ENCODE data around the gene SEMA3E.
"Not testable (repeated sequence)": the region's sequence is repeated elsewhere in the genome, so short reads cannot be mapped to it uniquely, and the experiment has no call there.

The SEMA3E gene

DNA sequence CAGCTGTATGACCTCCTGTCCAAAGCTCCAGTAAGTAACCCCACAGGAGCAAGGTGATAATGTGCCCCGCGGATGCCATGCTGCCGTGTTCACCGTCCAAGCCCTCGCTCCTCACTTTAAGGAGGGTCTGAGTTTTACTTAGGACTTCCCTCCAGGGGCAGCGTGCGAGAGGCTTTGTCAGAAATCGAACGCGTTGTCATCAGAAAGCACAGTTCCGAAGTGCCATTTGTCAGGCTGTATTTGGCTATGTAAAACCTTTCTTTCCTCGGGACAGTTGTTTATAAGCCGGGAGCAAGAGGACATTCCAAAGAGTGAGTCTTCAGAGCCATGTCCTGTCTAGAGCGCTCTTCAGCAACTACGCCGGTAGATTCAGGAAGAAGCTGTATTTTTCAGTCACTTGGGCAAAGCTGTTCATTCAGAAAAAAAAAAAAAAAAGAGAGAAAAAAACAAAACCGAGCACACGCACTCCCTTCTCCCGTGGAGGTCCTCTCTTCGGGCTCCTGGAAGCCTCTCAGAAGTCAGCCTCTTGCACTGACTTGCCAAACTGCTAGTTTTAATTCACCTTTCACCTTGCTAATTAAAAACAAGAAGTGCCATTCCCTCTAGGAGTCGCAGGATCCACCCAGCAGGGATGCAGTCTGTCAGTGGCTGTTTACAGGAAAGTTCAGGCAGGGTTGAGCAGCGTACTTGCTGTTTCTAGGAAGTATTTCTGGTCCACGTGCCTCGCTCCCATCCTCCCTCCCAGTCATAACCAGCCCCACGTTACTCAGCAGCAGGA is at the start of gene SEMA3E:
Gene SEMA3E, minus strand, starts transcription at position 676 of the 778 bp plus-strand sequence.
- no peak for FAIRE-seq

DNA sequence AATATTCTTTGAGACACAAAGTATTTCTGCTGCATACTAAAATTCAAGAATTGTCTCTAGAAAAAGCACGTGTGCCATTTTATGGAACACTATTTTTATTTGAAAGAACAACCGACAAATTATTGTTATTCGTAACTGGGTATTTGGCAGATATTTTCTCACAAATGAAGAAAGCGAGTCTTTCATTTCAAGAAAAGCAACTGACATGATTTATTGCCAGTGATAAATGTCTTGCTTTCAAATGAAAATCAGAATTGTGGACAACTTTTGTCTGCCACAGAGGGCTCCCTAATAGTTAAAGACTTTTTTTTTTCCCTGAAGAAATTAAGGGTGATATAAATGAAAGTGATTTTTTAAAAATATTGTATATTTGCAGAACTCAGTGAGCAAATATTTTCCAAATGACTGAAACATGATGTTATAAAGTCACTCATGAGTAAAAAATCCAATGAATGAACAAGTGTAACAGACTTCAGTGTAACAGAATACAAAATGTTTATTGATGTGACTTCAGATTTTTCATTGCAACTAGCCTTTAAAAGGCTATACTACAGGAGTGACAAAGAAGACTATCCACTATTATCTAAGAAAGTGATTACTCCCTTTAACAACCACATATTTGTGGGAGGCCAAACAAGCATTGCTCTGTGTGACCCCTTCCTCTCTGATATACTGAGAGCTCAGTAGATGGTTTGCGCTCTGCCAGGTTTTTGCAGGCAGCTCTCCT is 49.0 kb upstream of the SEMA3E start:
- no peak for FAIRE-seq

DNA sequence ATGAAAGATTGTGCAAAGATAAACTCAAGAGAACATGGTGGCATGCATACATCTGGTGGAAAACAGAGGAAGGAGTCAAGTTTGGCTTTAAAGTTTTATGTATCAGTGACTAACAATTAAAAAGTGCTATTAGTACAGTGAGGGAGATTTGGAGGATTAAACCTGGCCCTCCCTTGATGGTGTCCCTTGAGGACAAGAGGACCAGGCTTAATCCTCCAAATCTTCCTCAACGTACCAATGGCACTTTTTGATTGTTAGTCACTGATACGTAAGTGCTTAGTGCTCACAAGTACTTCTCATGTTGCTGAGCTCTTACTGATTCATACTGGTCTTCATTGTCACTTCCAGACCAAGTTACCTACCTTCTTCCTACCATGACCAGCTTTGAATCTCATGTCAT is 47.2 kb upstream of the SEMA3E start:
- no peak for FAIRE-seq

DNA sequence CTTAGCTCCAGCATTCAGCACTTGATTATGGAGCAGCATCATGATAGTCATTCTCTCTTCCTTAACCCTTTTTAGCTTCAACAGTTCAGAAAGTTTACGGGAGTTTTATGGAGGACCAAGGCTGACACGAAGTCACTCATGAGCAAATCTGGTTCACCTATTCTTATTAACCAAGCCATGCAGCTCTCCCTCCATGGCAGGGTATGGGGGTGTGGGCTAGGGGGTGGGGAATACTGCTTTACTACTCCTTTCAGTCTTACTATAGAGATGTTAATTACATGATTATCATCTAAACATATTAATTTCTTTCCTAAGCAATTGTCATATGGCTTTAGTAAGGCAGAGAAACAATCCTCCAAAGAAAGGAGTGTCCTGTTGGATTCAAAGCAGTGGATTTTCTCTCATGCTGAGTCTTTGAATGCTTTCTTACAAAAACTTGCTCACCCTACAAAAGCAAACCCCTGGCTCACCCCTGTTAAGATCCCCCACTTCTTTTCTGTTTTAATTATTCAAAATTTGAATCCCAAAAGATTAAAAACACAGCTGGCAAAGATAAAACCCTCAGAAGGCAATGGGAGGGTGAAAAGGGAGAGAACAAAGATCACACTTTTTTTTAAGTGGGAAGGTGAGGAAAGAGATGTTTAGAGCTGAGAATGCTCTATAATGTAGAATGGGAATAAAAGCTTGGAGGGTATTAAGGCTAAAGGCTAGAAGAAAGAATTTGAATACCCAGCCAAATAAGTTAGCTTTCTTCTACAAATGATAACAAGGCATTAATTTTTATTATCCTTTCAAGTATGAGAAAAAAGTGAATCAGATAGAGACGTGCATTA is 46.4 kb upstream of the SEMA3E start:
- no peak for FAIRE-seq

DNA sequence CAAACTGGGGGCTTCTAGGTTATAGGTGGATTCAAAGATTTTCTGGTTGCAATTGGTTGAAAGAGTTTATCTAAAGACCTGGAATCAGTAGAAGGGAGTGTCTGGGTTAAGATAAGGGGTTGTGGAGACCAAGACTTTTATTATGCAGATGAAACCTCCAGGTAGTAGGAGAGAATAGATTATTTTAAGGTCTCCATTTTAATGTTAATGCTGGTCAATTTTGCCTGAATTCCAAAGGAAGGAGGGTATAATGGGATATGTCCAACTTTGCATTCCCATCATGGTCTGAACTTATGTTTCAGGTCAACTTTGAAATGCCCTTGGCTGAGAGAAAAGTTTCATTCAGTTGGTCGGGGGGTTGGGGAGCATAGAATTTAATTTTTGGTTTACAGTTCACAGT is 44.3 kb upstream of the SEMA3E start:
- no peak for FAIRE-seq

DNA sequence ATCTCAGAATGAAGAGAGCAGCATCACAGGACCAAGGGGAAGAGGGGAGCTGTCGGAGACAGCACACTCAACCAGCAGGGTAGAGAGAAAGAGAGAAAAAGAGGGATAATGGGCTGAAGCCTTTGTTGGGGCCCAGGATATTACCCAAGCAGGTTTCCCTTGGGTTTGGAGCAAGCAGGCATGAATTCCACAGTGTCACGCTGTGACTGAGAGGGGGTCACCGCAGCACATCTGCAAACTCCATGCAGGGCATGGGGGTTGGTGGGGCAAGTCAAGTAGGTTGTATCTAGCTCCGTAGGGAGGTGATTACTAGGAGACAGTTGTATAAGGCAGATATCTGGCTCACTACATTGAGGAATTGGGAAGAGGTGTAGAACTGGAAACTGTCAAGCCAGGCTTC is 42.2 kb upstream of the SEMA3E start:
- FAIRE-seq = no peak

DNA sequence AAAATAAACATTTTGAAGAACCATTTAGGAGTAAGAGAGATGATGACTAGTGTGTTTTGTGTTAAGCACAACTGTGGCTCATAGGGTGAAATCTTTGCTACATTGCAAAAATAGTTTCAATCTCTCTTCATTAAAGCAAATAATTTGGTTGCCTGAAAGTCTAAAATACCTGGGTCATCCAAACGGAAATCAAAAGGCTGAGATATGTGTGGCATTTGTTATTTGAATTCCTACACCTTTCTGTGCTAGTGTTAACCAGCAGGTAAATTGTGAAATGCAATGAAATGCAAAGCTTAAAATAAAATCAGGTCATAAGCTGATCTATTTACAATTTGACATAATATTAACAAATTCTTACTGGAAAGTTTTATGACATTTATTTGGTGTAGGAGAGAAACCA is 40.9 kb upstream of the SEMA3E start:
- no peak for FAIRE-seq

DNA sequence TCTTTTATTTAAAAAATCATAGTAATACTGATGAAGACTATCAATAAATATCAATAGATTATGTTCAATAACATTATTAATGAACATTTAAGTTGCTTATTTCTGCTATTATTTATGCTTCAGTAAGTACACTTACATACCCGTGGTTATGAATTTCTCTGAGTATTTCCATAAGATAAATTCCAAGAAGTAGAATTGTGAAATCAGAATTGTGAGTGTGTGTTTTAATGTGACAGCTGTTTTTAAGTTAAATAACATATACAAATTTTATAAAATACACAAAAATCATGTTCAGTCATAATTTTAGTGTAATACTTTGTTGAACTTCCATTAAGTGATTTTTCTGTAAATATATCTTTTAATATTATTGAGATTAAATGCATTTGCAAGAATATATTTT is 37.5 kb upstream of the SEMA3E start:
- FAIRE-seq = no peak

DNA sequence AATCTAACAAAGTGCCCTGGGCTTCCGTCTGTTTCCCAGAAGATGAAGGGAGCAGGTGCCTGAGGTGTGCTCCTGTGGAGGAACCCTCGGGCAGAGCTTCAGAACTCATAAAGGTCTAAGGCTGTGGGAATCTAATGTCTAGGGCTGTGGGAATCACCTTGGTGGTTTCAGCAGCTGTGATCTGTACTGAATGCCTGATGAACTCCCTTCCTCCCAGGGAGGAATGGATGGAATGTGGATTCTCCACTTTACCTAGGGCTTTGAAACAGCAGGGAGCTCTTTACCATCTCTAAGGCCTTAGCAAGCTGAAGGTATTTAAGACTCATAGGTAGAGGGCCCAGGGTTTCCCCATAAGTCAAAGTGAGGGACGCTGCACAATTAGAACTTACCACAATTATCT is 36.0 kb upstream of the SEMA3E start:
- FAIRE-seq = no peak

DNA sequence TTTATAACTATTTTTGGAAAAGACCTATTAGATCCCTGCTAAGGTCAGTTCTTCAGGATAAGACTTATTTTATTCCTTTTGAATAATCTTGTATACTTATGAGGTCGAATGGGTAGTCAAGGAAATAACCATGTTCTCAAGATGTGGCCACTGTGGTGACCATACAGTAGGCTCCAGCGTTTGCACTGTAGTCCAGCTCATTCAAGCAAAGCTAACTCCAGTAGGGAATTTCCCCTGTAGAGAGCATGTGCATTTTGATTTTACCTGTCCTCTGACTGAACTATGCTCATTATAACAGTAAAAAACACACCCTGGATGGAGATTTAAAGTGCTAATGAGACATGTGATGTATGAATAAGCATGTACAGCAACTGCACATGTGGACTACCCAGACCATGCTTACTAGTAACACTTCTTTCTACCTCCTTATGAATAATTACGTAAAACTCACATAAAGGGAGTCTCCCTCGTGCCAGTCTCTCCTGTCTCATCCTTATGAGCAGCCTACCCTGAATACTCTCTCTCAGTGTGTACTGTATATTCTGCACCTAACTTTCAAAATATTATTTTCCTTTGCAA is 32.4 kb upstream of the SEMA3E start:
- FAIRE-seq = no peak

DNA sequence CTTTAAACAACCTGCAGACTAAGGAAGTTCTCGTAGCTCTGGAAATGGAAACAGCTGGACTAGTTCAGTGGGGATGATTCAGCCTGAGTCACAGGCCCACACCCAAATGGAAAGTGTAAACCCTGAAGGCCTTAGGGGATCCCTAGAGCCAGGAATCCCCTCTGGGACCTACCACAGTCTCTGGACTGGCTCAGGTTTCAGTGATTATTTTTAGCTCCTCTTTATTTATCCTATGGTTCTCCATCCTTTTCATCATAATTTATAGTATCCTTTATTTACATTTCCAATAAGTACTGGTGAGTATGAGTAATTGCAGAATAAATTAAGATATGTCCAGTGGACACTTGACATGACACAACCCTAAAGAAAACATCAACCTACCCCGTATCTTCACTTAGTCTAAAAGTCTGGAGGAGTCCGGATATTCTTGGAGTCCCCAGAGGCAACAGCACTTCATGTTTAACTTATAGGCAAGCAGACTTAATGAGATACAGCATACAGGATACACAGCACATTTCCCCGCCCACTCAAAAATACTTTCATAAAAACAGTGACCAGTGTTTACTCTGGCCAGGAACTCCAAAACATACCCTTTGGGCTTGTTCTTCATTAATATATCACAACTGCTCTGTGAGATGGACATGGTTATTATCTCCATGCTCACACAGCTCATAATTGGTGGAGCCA is 28.4 kb upstream of the SEMA3E start:
- FAIRE-seq = no peak

DNA sequence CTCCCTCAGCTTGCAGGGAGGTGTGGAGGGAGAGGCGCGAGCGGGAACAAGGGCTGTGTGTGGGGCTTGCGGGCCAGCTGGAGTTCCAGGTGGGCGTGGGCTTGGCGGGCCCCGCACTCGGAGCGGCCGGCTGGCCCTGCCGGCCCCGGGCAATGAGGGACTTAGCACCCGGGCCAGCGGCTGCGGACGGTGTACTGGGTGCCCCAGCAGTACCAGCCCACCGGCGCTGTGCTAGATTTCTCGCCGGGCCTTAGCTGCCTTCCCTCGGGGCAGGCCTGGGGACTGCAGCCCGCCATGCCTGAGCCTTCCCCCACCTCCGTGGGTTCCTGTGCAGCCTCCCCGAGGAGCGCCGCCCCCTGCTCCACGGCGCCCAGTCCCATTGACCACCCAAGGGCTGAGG is 24.4 kb upstream of the SEMA3E start:
- FAIRE-seq = not testable (repeated sequence)

DNA sequence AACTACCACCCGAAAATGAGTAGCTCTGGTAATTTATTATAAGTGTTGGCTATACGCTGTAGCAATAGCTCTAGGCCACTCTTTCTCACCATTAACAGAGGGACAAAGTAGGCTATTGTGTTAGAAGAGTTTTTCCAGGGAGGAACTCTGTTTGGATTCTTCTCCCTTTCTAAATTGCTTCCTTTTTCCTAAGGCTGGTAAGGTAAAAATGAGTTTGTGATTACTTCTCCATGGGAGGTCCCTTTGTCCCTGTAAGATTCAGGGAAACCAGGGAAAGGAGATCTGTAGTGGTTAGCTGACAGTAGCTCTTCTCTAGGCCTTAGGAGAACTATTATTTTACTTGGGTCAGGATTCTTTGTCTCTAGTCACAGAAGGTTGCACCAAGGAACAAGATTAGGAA is 23.2 kb upstream of the SEMA3E start:
- FAIRE-seq = no peak

DNA sequence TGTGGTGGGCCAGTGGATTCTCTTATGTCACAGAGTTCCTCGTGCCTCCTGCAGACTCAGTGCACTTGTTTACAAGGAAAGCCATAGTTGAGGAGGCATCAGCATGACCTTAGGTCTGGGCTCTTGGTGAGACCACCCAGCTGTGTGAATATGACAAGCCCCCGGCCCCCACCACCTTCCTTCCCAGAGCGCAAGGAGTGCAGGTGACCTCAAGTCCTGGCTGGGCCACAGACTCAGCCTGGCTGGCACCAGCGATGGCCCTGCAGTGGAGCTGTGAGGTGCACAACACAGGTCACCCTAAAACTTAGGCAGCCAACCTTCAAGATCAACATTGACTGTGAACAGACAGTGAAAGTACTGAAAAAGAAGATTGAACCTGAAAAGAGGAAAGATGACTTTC is 14.2 kb upstream of the SEMA3E start:
- no peak for FAIRE-seq

DNA sequence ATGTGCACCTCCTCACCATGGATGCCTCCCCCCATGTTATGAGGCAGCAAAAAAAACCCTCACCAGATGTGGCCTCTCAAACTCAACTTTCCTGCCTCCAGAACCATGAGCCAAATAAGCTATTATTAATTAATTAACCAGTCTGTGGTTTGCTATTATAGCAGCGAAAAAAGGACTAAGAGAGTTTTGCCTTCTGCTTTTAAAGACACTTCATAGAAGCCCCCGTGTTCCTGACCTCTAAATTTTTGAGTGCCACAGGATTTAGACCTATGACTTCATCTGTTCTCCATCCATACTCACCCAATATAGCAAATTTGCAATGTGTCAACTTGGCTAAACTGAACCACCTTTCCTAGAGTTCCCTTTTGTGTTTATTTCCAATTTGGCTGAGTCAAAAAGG is 9.2 kb upstream of the SEMA3E start:
- no peak for FAIRE-seq

DNA sequence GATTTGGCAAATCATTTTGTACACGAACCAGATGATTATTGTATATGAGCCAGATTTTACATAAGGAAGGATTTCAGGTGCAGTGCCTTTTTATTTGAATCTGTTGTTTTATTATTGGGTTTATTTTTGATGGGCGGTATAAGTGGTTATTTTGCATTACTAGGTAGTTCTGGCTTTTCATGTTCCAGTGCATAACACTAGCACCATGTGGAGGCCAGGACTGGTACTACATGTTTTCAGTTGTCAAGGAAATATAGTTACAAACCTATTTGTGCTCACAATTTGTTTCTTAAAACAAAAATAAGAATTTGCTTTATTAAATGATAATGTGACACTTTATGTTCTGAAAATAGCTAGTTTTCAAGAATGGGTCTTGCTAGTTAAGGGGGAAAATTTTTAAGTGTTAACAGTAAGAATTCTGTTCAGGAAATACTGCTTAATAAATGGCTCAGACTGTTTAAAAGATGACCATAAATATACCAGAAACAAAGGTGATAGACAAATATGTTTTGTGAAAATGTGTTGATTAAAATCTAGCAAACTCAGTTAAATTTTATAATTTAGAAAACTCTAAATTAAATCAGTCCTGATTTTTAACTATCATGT is 7.1 kb upstream of the SEMA3E start:
- FAIRE-seq = peak; percentile 33

DNA sequence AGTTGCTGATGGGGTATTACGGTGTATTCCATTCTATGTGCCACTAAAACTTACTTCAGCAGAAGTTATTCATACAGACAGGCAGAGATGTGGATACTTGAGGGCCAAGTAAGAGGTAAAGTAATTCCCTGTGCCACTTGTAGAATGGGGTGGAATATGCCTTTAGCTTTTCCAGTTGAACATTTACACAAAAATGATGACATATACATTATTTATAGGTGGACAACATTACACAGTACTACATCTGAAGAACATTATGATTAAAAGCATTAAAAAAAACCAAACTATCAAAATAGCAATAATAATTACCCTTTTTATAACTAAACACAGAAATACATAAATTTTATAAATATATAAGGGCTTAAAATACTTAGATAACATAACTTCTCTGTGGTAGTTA is 3.5 kb upstream of the SEMA3E start:
- no peak for FAIRE-seq

DNA sequence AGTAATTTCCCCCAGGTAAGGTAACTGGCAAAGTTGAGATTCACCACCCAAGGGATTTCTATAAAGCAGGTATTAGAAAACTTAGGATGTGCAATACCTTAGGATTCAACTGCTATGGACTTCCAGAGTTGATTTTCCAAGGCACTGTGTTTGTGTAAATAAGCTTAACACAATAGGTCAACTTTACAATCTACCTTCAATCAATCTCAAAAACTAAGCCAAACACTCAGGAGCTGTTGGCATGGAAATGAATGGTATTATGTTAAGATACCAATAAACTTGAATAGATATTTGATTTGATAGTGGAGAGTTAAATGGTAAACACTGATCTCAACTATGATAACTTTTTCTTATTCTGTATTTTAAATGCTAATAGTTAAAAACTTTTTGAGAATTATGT is 762 bp upstream of the SEMA3E start:
- no peak for FAIRE-seq

DNA sequence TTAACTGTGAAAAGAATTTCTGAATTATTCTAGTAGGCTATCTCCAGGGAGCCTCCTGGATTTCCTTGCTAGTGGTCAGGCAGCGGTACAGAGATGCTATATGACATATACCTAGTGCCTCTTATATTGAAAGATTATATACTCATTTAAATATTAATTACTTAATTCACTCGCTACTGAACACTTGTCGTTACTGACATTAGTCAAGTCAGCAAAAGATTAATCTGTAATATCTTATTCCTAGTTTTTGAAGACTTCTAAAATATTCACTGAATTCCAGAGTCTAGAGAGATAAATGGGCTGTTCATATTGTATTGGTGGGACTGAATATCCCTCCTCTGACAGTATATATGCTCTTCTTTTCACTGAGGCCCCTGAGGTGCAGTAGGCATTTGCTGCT is 2.9 kb downstream of the SEMA3E start:
- FAIRE-seq = no peak

DNA sequence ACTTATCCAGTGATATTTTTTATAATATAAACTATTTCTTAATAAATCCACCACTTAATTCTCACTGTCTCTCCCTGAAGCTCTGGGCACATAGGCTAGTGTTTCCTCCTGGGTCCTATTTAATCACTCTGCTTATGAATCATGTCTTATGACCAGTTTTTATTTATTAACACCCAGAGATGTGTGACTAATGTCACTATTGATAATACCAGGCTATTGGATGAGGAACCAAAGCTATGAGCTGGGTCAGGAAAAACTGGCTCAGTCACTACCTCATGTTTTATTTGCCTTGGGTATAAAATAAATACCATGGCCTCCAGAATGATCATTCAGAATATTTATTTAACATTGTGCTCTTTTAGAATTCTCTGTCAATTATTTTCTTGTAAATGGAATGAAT is 5.2 kb downstream of the SEMA3E start:
- FAIRE-seq = no peak

DNA sequence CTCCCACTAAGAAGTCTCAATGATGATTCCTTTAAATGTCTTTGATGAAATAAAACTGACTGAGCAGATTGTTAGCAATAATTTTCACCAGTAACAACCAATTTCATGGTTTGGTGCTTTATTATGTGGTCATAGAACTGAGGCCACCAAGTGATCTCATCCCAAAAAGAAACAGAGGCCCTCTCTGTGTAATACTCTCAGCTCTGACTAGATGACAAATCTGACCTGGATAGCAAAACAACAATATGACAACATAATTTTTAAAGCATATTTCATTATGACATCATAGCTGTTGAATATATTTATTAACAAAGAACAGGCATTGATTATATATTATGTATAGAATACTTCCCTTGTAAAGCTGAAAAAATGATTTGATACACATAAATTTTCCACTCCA is 5.9 kb downstream of the SEMA3E start:
- no peak for FAIRE-seq

Data from colon (tissue), 2 donors.